SH-SY5Y (cell line): ENCODE measurements around the gene FGA.

ENCODE experiments used
- GATA2 ChIP-seq: IDR thresholded peaks from 2 replicates; pipeline ENCODE4 v1.6.1; 2011; ENCODE audit warnings: mild to moderate bottlenecking, low read depth, low read length
- GATA3 ChIP-seq: IDR thresholded peaks from 2 replicates; pipeline ENCODE4 v1.6.1; 2011; ENCODE audit warnings: low read depth, mild to moderate bottlenecking, low read length, moderate library complexity

FGA gene

DNA sequence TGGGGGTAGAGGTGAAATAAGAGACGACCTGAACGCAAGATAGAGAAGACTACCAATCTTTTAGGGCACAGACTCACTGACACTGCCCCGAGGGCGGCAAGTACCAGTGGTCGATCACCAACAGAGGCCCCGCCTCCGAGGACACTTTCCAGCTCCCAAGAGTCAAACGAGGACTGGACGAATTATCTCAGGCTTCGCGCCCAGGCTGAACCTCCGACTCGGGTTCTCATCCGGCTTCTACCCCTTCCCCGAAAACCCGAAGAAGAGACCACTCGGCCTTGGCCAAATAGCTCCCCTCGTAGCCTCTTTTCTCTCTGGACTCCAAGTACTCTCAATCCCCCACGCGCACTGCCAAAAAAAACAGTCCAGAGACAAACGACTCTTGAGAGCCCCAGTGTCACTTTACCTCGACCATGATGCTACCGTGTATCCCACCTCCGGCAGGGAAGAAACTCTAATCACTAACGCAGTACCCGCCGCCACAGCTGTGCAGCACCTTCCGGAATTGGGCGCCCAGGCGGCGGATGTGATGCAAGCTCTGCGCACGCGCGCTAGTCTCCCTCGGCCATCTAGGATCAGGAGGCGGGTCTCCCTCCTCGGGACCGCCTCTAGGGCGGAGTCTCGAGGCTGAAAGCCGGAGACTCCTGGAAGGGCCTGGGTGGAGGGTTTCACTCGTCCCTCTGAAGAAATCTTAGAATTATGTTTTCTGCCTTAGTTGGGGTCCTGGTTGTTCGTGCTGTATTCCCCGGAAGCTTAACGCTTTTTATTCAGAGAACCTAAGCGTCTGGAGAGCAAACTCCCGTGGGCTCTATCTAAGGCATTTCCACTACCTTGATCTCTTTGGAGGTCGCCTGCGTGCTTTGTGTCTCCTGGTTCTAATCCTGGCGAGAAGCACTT lies 40.4 kb downstream of the FGA start, which contains the start of gene PLRG1:
TSS of gene PLRG1 (minus strand) at position 507 of the 897 bp plus-strand sequence. CDS start at position 415, 92 bp downstream.
- TF ChIP-seq GATA3: no peak
- TF ChIP-seq GATA2: 0 out of 2 replicates have a peak, but pooled peaks have one; percentile 22

- TF ChIP-seq GATA2 (no peak), GATA3 (no peak)
These were observed 44.9 kb downstream of the FGA start for GRCh38 chr4:154545689-154546088.

DNA sequence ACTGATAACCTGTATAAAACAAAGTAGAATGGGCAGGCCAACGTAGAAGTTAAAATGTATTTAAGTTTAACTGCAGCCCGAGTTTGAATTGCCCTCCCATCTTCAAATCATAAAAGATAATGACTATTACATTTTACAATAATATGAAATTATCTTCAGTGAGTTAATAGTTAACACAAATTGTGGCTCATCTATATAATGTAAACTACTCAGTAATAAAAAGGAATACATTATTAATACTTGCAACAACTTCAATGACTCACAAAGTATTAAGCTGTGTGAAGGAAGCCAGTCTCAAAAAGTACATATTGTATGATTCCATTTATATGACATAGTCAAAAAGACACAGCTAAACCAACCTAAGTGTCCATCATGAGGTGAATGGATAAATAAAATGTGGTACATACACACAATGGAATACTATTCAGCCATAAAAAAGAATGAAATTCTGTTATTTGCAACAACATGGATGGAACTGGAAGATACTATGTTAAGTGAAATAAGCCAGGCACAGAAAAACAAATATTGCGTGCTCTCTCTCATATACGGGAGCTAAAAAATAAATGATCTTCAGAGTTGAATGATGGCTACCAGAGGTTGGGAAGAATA lies 48.2 kb downstream of the FGA start:
- no peak for TF ChIP-seq GATA2
- no peak for TF ChIP-seq GATA3
